Left lung (tissue), 10 donors: ENCODE results near the gene UCMA. TPM values are rescaled to one million over a fixed set of nuclear protein-coding genes. Genes with fewer than 3 reads are reported as not detected.

Experiments
- ATAC-seq: fragments of 200-7000 bp; cut with Tn5 transposase; one replicate; pipeline ENCODE4 v1.9.1; 2020; ENCODE audit warnings: moderate library complexity
- DNase-seq, 4 donors: peaks; one replicate each; pipeline ENCODE4 v3.0.0-alpha.2; 2013 to 2020
- H3K27ac ChIP-seq, 2 donors: fragments of 200-600 bp; sonication (generic) in 1 of 2; one replicate each; pipeline versions ENCODE4 v1.5.0 to v1.8.0; 2020 to 2021
- H3K27me3 ChIP-seq, 2 donors: fragments of 200-600 bp; sonication (generic) in 1 of 2; one replicate each; pipeline versions ENCODE4 v1.5.0 to v1.8.0; 2020 to 2021
- H3K36me3 ChIP-seq, 2 donors: fragments of 200-600 bp; sonication (generic) in 1 of 2; one replicate each; pipeline versions ENCODE4 v1.5.0 to v1.8.0; 2020 to 2021
- H3K4me1 ChIP-seq, 2 donors: fragments of 200-600 bp; one replicate each; pipeline ENCODE4 v1.8.0; 2021
- H3K4me3 ChIP-seq, 2 donors: fragments of 200-600 bp; sonication (generic) in 1 of 2; one replicate each; pipeline versions ENCODE4 v1.5.0 to v1.8.0; 2020 to 2021; ENCODE audit warnings: mild to moderate bottlenecking in 1 of 2
- H3K9me3 ChIP-seq, 2 donors: fragments of 200-600 bp; sonication (generic) in 1 of 2; one replicate each; pipeline versions ENCODE4 v1.5.0 to v1.8.0; 2020 to 2021
- intact Hi-C, 2 donors: fragments of 100-400 bp; cut with DNase I; formaldehyde crosslinking; loops; one replicate each; pipeline versions ENCODE4 v1.11.2 to v1.14.2; 2022
- polyA plus RNA-seq, 6 donors: library from polyadenylated mRNA; unstranded; fragments of 120-200 nt; gene quantifications; one replicate each; pipeline ENCODE4 v1.2.1, GENCODE V29; 2013; ENCODE audit not compliant: insufficient read length in 6 of 6
- total RNA-seq, 2 donors: library from RNA; stranded (reverse); fragmentation: NEBNext Ultra II Directional; extraction: Animal tissue kit (Norgen Biotek cat#: 25700); gene quantifications; one replicate each; pipeline ENCODE4 v1.2.1, GENCODE V29; 2021
- TF ChIP-seq, protein P1 (sequence below), 2 donors: fragments of 200-600 bp; sonication (generic) in 1 of 2; IDR thresholded peaks; one replicate each; pipeline versions ENCODE4 v1.5.0 to v1.8.0; 2021; ENCODE audit warnings: antibody characterized with exemption in 2 of 2
- donor health status: DM: no; HTN: yes; CAD: no.
- donor health status: DM: no; HTN: no; CAD: no.

UCMA gene
- total and polyA plus RNA-seq, 8 donors, result 0.25 to 0.57 (median 0.34) TPM; not detected in 3

DNA sequence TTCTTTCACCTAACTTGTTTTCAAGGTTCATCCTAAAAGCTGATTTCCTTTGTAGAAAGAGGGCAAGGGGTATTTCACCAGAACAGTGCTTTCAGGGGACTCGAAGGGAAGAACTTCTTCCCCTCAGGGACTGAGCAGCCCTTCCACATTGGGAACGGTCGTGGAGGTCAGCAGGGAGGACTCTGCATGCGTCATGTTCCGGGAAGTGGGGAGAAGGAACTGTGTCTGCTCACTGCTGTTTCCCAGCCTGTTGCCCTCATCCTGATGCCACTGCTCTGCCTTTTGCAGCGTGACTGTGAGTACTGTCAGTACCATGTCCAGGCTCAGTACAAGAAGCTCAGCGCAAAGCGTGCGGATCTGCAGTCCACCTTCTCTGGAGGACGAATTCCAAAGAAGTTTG is 45.6 kb downstream of the UCMA start:
- Histone ChIP-seq H3K9me3 (no peaks in the 10 kb centered on the region), H3K4me1 (no peaks in the 10 kb centered on the region), H3K36me3 (peaks cover 0 to 3% of the 10 kb centered on the region in 2 donors), H3K4me3 (no peak overlapping the region), H3K27me3 (no peaks in the 10 kb centered on the region), H3K27ac (no peak overlapping the region)
- TF ChIP-seq, protein P1, sequence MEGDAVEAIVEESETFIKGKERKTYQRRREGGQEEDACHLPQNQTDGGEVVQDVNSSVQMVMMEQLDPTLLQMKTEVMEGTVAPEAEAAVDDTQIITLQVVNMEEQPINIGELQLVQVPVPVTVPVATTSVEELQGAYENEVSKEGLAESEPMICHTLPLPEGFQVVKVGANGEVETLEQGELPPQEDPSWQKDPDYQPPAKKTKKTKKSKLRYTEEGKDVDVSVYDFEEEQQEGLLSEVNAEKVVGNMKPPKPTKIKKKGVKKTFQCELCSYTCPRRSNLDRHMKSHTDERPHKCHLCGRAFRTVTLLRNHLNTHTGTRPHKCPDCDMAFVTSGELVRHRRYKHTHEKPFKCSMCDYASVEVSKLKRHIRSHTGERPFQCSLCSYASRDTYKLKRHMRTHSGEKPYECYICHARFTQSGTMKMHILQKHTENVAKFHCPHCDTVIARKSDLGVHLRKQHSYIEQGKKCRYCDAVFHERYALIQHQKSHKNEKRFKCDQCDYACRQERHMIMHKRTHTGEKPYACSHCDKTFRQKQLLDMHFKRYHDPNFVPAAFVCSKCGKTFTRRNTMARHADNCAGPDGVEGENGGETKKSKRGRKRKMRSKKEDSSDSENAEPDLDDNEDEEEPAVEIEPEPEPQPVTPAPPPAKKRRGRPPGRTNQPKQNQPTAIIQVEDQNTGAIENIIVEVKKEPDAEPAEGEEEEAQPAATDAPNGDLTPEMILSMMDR (IDR thresholded peaks at IDR 0.05), result no peak
- intact Hi-C loops, result no loop called here
- no peak for DNase-seq
- no peak for ATAC-seq

DNA sequence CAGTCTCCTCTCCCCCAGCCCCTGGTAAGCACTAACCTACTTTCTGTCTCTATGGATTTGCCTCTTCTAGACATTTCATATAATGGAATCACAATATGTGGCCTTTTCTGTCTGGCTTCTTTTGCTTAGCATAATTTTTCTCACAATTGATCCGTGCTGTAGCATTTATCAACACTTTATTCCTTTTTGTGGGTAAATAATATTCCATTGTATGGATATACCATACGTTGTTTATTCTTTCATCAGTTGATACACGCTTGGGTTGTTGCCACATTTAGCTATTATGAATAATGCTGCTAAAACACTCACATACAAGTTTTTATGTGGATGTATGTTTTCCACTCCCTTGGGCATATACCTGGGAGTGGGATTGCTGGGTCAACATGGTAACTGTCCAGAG is 47.0 kb downstream of the UCMA start:
- H3K4me1 ChIP-seq, result no peaks in the 10 kb centered on the region
- H3K27ac ChIP-seq, result no peak overlapping the region
- H3K9me3 ChIP-seq, result no peaks in the 10 kb centered on the region
- H3K27me3 ChIP-seq, result no peaks in the 10 kb centered on the region
- H3K36me3 ChIP-seq, result peaks cover 0 to 3% of the 10 kb centered on the region in 2 donors
- TF ChIP-seq, protein P1 (IDR thresholded peaks at IDR 0.05), result no peak
- ATAC-seq, result no peak
- DNase-seq, result no peak
- H3K4me3 ChIP-seq, result no peak overlapping the region
- intact Hi-C loops, result no loop called here

DNA sequence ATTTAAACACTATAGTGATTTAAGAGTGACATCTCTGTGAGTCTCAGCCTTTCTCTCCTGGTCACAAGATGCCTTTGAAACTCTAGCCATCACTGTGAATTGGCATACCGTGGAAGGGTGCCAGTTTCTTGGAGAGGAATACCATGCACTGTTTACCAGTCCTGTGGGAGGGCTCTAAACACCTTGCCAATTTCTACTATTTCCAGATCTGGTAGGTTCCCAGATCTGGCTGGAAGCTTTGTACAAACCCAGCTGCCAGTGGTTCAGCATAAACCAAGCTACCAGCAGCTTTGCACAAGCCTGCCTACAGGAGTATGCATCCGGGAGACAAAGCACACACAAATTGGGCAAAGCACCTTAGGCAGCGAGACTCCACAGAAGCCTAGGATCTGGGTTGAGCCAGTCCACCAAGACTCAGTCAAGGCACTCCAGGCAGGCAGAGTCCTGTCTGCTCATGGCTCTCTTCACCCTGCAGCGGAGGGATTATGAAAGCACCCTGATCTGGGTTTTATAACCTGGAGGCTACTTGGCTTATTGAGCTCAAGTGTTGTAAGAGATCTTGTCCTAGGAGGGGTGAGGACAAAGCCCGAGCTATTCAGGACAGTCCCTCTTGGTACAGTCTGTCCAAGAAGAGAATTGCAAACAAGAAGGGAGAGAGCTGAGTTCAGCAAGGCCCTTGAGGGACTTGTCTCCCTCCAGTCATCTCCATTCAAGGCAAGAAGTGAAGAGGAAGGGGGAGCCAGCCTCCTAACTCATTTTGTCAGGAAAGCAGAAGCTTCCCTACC is 49.3 kb downstream of the UCMA start:
- intact Hi-C loops, result no loop called here
- Histone ChIP-seq H3K4me3 (no peak overlapping the region), H3K4me1 (no peaks in the 10 kb centered on the region), H3K9me3 (no peaks in the 10 kb centered on the region), H3K27me3 (no peaks in the 10 kb centered on the region), H3K27ac (no peak overlapping the region), H3K36me3 (peaks cover 0 to 3% of the 10 kb centered on the region in 2 donors)
- TF ChIP-seq, protein P1 (IDR thresholded peaks at IDR 0.05), result no peak
- ATAC-seq, result peak; percentile 94
- DNase-seq, result peak in 1 of 4 donors; percentile 65

DNA sequence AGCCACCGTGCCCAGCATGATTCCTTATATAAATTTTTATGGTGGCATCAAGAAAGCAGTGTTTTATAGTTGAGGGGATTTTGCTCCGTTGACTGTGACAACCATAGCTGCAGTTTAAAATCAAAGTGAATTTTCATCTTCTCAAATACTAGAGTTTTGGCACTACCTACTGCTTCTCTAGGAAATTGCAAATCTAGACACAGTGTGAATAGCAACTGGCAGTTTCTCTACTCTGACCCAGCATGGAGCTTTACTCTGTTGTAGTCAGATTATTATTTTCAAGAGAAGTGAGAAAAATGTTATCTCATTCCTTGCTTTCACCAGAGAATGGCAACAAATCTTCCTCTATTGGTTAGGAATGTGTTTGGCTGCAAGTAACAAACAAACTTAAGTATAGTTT is 49.9 kb downstream of the UCMA start:
- intact Hi-C loops, result no loop called here
- peak; percentile 7 for ATAC-seq

DNA sequence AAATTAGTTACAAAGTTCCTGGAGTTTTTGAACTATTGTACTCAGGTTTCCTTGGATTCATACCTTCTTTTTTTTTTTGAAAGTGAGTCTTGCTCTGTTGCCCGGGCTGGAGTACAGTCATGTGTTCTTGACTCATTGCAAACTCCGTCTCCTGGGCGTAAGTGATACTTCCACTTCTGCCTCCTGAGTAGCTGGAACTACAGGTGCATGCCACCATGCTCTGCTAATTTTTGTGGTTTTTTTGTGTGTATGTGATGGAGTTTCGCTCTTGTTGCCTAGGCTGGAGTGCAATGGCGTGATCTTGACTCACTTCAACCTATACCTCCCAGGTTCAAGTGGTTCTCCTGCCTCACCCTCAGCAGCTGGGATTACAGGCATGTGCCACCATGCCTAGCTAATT is 50.5 kb downstream of the UCMA start:
- intact Hi-C loops, result no loop called here
- Histone ChIP-seq H3K9me3 (no peaks in the 10 kb centered on the region), H3K27me3 (no peaks in the 10 kb centered on the region), H3K4me1 (no peaks in the 10 kb centered on the region), H3K4me3 (no peak overlapping the region), H3K36me3 (peaks cover 0 to 3% of the 10 kb centered on the region in 2 donors), H3K27ac (no peak overlapping the region)
- TF ChIP-seq, protein P1 (IDR thresholded peaks at IDR 0.05), result no peak
- DNase-seq (no peak), ATAC-seq (no peak)

More for the DNA sequence above, 49.9 kb downstream of the UCMA start:
- DNase-seq, result no peak
- peaks cover 0 to 3% of the 10 kb centered on the region in 2 donors for H3K36me3 ChIP-seq
- no peak overlapping the region for H3K27ac ChIP-seq
- TF ChIP-seq, protein P1 (IDR thresholded peaks at IDR 0.05), result no peak
- no peaks in the 10 kb centered on the region for H3K27me3 ChIP-seq
- no peaks in the 10 kb centered on the region for H3K9me3 ChIP-seq
- no peaks in the 10 kb centered on the region for H3K4me1 ChIP-seq
- H3K4me3 ChIP-seq, result no peak overlapping the region
